ENCODE data around the gene TTC39A. TPM values are rescaled to one million over a fixed set of nuclear protein-coding genes. Genes with fewer than 3 reads are reported as not detected.

The TTC39A gene
- polyA plus RNA-seq, 1 donor (not counting 4 experiments of a cell fraction or from before 2014, with no cell fraction given) = 1.4 TPM

GRCh38 chr1:51304360-51304759 lies 26.0 kb downstream of the TTC39A start:
- Histone ChIP-seq H3K9ac (ENCODE audit: control insufficient read depth, extremely low read depth, insufficient read depth, low read length) (no peak overlapping the region), H3K4me3 (ENCODE audit: control insufficient read depth in 2 of 3, extremely low read depth in 1 of 3, insufficient read depth in 2 of 3, low read depth in 1 of 3, low read length in 3 of 3) (no peak overlapping the region), H3K36me3 (ENCODE audit: control insufficient read depth in 2 of 2, extremely low read depth in 1 of 2, insufficient read depth in 2 of 2, low read length in 2 of 2) (no peaks in the 10 kb centered on the region), H3K27ac (ENCODE audit: control insufficient read depth, insufficient read depth, low read length) (no peak overlapping the region), H4K20me1 (ENCODE audit: control insufficient read depth, extremely low read depth, insufficient read depth, low read length) (no peaks in the 10 kb centered on the region), H3K79me2 (ENCODE audit: control insufficient read depth, insufficient read depth, low read length) (no peaks in the 10 kb centered on the region), H3K9me1 (ENCODE audit: control insufficient read depth, extremely low read depth, insufficient read depth, low read length) (no peaks in the 10 kb centered on the region), H3K4me1 (ENCODE audit: control insufficient read depth, extremely low read depth, insufficient read depth, low read length) (no peaks in the 10 kb centered on the region), H3K9me3 (ENCODE audit: control insufficient read depth, low read depth, low read length) (no peaks in the 10 kb centered on the region), H3K27me3 (ENCODE audit: control insufficient read depth, extremely low read depth, insufficient read depth, low read length) (no peaks in the 10 kb centered on the region), H2AFZ (ENCODE audit: control insufficient read depth, low read length) (no peak overlapping the region), H3K4me2 (ENCODE audit: control insufficient read depth, extremely low read depth, insufficient read depth, low read depth, low read length) (no peak overlapping the region)
- dilution Hi-C loops (cut with MboI; ENCODE audit: extremely low pct_ligation_motif_present, low sequenced_read_pairs) = no loop called here
- FAIRE-seq (no peak), DNase-seq (ENCODE audit: low read depth, low spot score) (no peak)
- no peak for TF ChIP-seq EZH2 (IDR thresholded peaks at IDR 0.05; ENCODE audit: low read length)
- TF ChIP-seq CTCF (optimal IDR thresholded peaks at IDR 0.05 in 1 of 3, IDR thresholded peaks at IDR 0.05 in 1 of 3, conservative IDR thresholded peaks at IDR 0.05 in 1 of 3; ENCODE audit: extremely low read depth in 1 of 3, insufficient read depth in 2 of 3, low read length in 3 of 3) = no peak

- Histone ChIP-seq H3K4me3 (ENCODE audit: control insufficient read depth in 2 of 3, extremely low read depth in 1 of 3, insufficient read depth in 2 of 3, low read depth in 1 of 3, low read length in 3 of 3) (no peak overlapping the region), H3K9me3 (ENCODE audit: control insufficient read depth, low read depth, low read length) (no peaks in the 10 kb centered on the region), H3K79me2 (ENCODE audit: control insufficient read depth, insufficient read depth, low read length) (no peaks in the 10 kb centered on the region), H3K9ac (ENCODE audit: control insufficient read depth, extremely low read depth, insufficient read depth, low read length) (no peak overlapping the region), H3K27ac (ENCODE audit: control insufficient read depth, insufficient read depth, low read length) (no peak overlapping the region), H3K36me3 (ENCODE audit: control insufficient read depth in 2 of 2, extremely low read depth in 1 of 2, insufficient read depth in 2 of 2, low read length in 2 of 2) (no peaks in the 10 kb centered on the region), H3K4me1 (ENCODE audit: control insufficient read depth, extremely low read depth, insufficient read depth, low read length) (no peaks in the 10 kb centered on the region), H3K4me2 (ENCODE audit: control insufficient read depth, extremely low read depth, insufficient read depth, low read depth, low read length) (no peak overlapping the region), H3K27me3 (ENCODE audit: control insufficient read depth, extremely low read depth, insufficient read depth, low read length) (no peaks in the 10 kb centered on the region), H2AFZ (ENCODE audit: control insufficient read depth, low read length) (no peak overlapping the region), H3K9me1 (ENCODE audit: control insufficient read depth, extremely low read depth, insufficient read depth, low read length) (no peaks in the 10 kb centered on the region), H4K20me1 (ENCODE audit: control insufficient read depth, extremely low read depth, insufficient read depth, low read length) (no peaks in the 10 kb centered on the region)
- no peak for TF ChIP-seq EZH2 (IDR thresholded peaks at IDR 0.05; ENCODE audit: low read length)
- TF ChIP-seq CTCF (optimal IDR thresholded peaks at IDR 0.05 in 1 of 3, IDR thresholded peaks at IDR 0.05 in 1 of 3, conservative IDR thresholded peaks at IDR 0.05 in 1 of 3; ENCODE audit: extremely low read depth in 1 of 3, insufficient read depth in 2 of 3, low read length in 3 of 3) = no peak
- FAIRE-seq (no peak), DNase-seq (ENCODE audit: low read depth, low spot score) (no peak)
- dilution Hi-C loops (cut with MboI; ENCODE audit: extremely low pct_ligation_motif_present, low sequenced_read_pairs) = no loop called here
These were observed 26.6 kb downstream of the TTC39A start for GRCh38 chr1:51303751-51304251.

Measured in keratinocyte (primary cell).